K562 (cell line): ENCODE results near the gene SEMA3F. TPM values are rescaled to one million over a fixed set of nuclear protein-coding genes. Genes with fewer than 3 reads are reported as not detected.
A peak's percentile ranks its signal among the peaks of the same experiment; 100 is the strongest.

Source experiments
- ATAC-seq: fragments of 200-7000 bp; cut with Tn5 transposase; 3 replicates; pipeline ENCODE4 v1.9.1; 2020; ENCODE audit warnings: moderate library complexity
- BruUV-seq: library from RNA; stranded (reverse); fragments of 400-500 nt; replicated peaks from 2 replicates; lab custom pipeline; 2021; lab: Mats Ljungman, UMichigan
- CTCF ChIA-PET: fragments of 300-600 bp; formaldehyde crosslinking; extraction: SDS; loops from one replicate; lab custom pipeline; 2021; ENCODE audit warnings: low intra/inter-chr PET ratio; lab: Yijun Ruan, JAX
- POLR2A ChIA-PET: fragments of 300-600, 350-650 bp; sonication (Branson Sonifier 250); formaldehyde crosslinking; extraction: SDS; loops from one replicate; lab custom pipeline; 2021; ENCODE audit warnings: antibody characterized with exemption, inconsistent platforms; lab: Yijun Ruan, JAX
- DNase-seq, 4 experiments: peaks; one replicate each; pipeline versions ENCODE4 v3.0.0 to v3.0.0-alpha.2; 2011 to 2018; ENCODE audit warnings: low spot score in 3 of 4, mixed read lengths in 3 of 4; ENCODE audit errors: extremely low read depth in 1 of 4
- FAIRE-seq: peaks from 2 replicates; lab custom pipeline; 2011; peaks lifted over from hg19 to GRCh38; lab: Jason Lieb, UNC
- H2AFZ ChIP-seq: 2 replicates; pipeline ENCODE4 v1.6.0; 2011; ENCODE audit warnings: low read depth, low read length, control low read depth, inconsistent platforms
- H3K27ac ChIP-seq: fragments of 200-600 bp; 3 replicates; pipeline ENCODE4 v1.8.0; 2011; ENCODE audit warnings: low read depth, mild to moderate bottlenecking, control low read depth, inconsistent platforms, low read length, moderate library complexity, mixed read lengths; ENCODE audit errors: extremely low read depth
- H3K27me3 ChIP-seq, 2 experiments: fragments of 300-600 bp in 1 of 2; 2 replicates in 1 of 2; 3 replicates in 1 of 2; pipeline versions ENCODE4 v1.6.0 to v1.8.0; 2011; ENCODE audit warnings: inconsistent platforms in 2 of 2, low read length in 2 of 2, mild to moderate bottlenecking in 1 of 2, mixed read lengths in 1 of 2, moderate library complexity in 1 of 2; ENCODE audit not compliant: control insufficient read depth in 2 of 2, insufficient read depth in 2 of 2
- H3K36me3 ChIP-seq: fragments of 300-600 bp; 3 replicates; pipeline ENCODE4 v1.8.0; 2011; ENCODE audit warnings: mild to moderate bottlenecking, low read length, inconsistent platforms; ENCODE audit not compliant: control insufficient read depth, insufficient read depth
- H3K4me1 ChIP-seq, 2 experiments: fragments of 200-600 bp in 1 of 2; replicated peaks in 1 of 2; 2 replicates in 1 of 2; 3 replicates in 1 of 2; pipeline versions ENCODE4 v1.5.1 to v1.8.0; 2011; ENCODE audit warnings: inconsistent platforms in 2 of 2, low read length in 2 of 2, mild to moderate bottlenecking in 1 of 2, mixed read lengths in 1 of 2, moderate library complexity in 1 of 2; ENCODE audit not compliant: control insufficient read depth in 2 of 2, insufficient read depth in 2 of 2
- H3K4me2 ChIP-seq: 2 replicates; pipeline ENCODE4 v1.6.1; 2011; ENCODE audit warnings: low read length, control low read depth, inconsistent platforms, mixed read lengths; ENCODE audit not compliant: insufficient read depth
- H3K4me3 ChIP-seq: fragments of 200-600 bp; sonication (generic), shearing (Covaris generic); 2 replicates; pipeline ENCODE4 v1.5.1; 2016; ENCODE audit warnings: control low read depth, inconsistent platforms
- H3K79me2 ChIP-seq: fragments of 200-600 bp; 3 replicates; pipeline ENCODE4 v1.8.0; 2011; ENCODE audit warnings: low read length, inconsistent platforms; ENCODE audit not compliant: control insufficient read depth, insufficient read depth
- H3K9ac ChIP-seq, 2 experiments: 2 replicates each; pipeline versions ENCODE4 v1.6.0 to v1.6.1; 2011; ENCODE audit warnings: low read depth in 2 of 2, low read length in 2 of 2, control low read depth in 1 of 2, inconsistent platforms in 1 of 2, mild to moderate bottlenecking in 1 of 2, mixed read lengths in 1 of 2; ENCODE audit not compliant: insufficient read depth in 1 of 2
- H3K9me1 ChIP-seq: one replicate; pipeline ENCODE4 v1.6.0; 2011; ENCODE audit warnings: inconsistent platforms, mild to moderate bottlenecking, low read length, moderate library complexity; ENCODE audit not compliant: control insufficient read depth, insufficient read depth
- H3K9me3 ChIP-seq: replicated peaks from 2 replicates; pipeline ENCODE4 v1.5.1; 2011; ENCODE audit warnings: low read depth, low read length, inconsistent platforms; ENCODE audit not compliant: control insufficient read depth, insufficient read depth
- H4K20me1 ChIP-seq: replicated peaks from 2 replicates; pipeline ENCODE4 v1.6.1; 2011; ENCODE audit warnings: low read length, inconsistent platforms, mixed read lengths; ENCODE audit not compliant: control insufficient read depth, insufficient read depth
- ARID3B ChIP-seq: fragments of 250-450 bp; sonication (Bioruptor Pico); IDR thresholded peaks from 2 replicates; pipeline ENCODE4 v1.4.0; 2020; ENCODE audit warnings: borderline replicate concordance
- BACH1 ChIP-seq: fragments of 200-800 bp; sonication (Bioruptor generic); IDR thresholded peaks from 2 replicates; pipeline ENCODE4 v1.6.1; 2016; ENCODE audit warnings: missing genetic modification characterization, missing compliant biosample characterization
- CREM ChIP-seq: IDR thresholded peaks from 2 replicates; pipeline ENCODE4 v1.6.1; 2014; ENCODE audit warnings: antibody characterized with exemption, low read depth
- ELF2 ChIP-seq: fragments of 250-450 bp; sonication (Bioruptor Pico); IDR thresholded peaks from 2 replicates; pipeline ENCODE4 v1.5.0; 2021; ENCODE audit warnings: mild to moderate bottlenecking
- ESRRB ChIP-seq: fragments of 250-450 bp; sonication (Bioruptor Pico); IDR thresholded peaks from 2 replicates; pipeline ENCODE4 v1.5.0; 2020; ENCODE audit warnings: mild to moderate bottlenecking, moderate library complexity, borderline replicate concordance
- GATAD2B ChIP-seq: fragments of 450-650 bp; IDR thresholded peaks from 2 replicates; pipeline ENCODE4 v1.6.1; 2017; ENCODE audit warnings: mild to moderate bottlenecking, borderline replicate concordance
- HCFC1 ChIP-seq: IDR thresholded peaks from 2 replicates; pipeline ENCODE4 v1.6.1; 2012; ENCODE audit warnings: low read depth, low read length, improper control_type of control experiment
- MITF ChIP-seq: IDR thresholded peaks from 2 replicates; pipeline ENCODE4 v1.6.1; 2014; ENCODE audit warnings: antibody characterized with exemption
- PHF20 ChIP-seq: fragments of 450-650 bp; IDR thresholded peaks from 2 replicates; pipeline ENCODE4 v1.6.1; 2018; ENCODE audit not compliant: partially characterized antibody
- PHF8 ChIP-seq: fragments of 200-600 bp; sonication (generic); IDR thresholded peaks from 2 replicates; pipeline ENCODE4 v1.6.1; 2012; ENCODE audit warnings: mixed run types, mild to moderate bottlenecking, inconsistent platforms, low read length, moderate library complexity, borderline replicate concordance
- PTTG1 ChIP-seq: fragments of 450-650 bp; IDR thresholded peaks from 2 replicates; pipeline ENCODE4 v1.6.1; 2016; ENCODE audit warnings: low read depth, mild to moderate bottlenecking, missing genetic modification characterization, missing compliant biosample characterization
- SIN3B ChIP-seq: fragments of 450-650 bp; IDR thresholded peaks from 2 replicates; pipeline ENCODE4 v1.6.1; 2017; ENCODE audit warnings: low read depth, mild to moderate bottlenecking, moderate library complexity
- SMARCA5 ChIP-seq: fragments of 450-650 bp; IDR thresholded peaks from 2 replicates; pipeline ENCODE4 v1.6.1; 2016
- ZNF12 ChIP-seq: sonication (generic); formaldehyde crosslinking; IDR thresholded peaks from 2 replicates; pipeline ENCODE4 v1.4.0; 2020; ENCODE audit warnings: mild to moderate bottlenecking, missing genetic modification reagents
- ZNF431 ChIP-seq: sonication (generic); formaldehyde crosslinking; IDR thresholded peaks from 2 replicates; pipeline ENCODE4 v1.8.0; 2022; ENCODE audit warnings: mild to moderate bottlenecking, missing genetic modification reagents
- ZNF436 ChIP-seq: fragments of 250-450, 450-650 bp; sonication (Bioruptor Pico); formaldehyde crosslinking; IDR thresholded peaks from 2 replicates; pipeline ENCODE4 v1.7.0; 2020; ENCODE audit warnings: mild to moderate bottlenecking
- ZNF551 ChIP-seq: fragments of 250-450 bp; sonication (Bioruptor Pico); IDR thresholded peaks from 2 replicates; pipeline ENCODE4 v1.5.0; 2021; ENCODE audit warnings: mild to moderate bottlenecking, moderate library complexity
- ZNF778 ChIP-seq: fragments of 450-650 bp; formaldehyde crosslinking; IDR thresholded peaks from 2 replicates; pipeline ENCODE4 v1.4.0; 2020; ENCODE audit warnings: mild to moderate bottlenecking, moderate library complexity
- WGBS: fragments of 100-300 bp; shearing (Covaris generic); methylation state at CpG from one replicate; pipeline ENCODE4 v1.1.6; 2016; ENCODE audit warnings: low coverage, mixed read lengths; ENCODE audit not compliant: insufficient coverage; ENCODE audit errors: missing lambda C conversion rate; 5-methylcytosine and 5-hydroxymethylcytosine counted together
- in situ Hi-C: fragments of 300-500 bp; cut with MboI; formaldehyde crosslinking; loops from 4 replicates; pipeline ENCODE4 v1.15.0; 2018; ENCODE audit warnings: inconsistent platforms, mixed read lengths
- intact Hi-C: fragments of 100-400 bp; cut with micrococcal nuclease; formaldehyde crosslinking; loops from 2 replicates; pipeline ENCODE4 v1.14.2; 2022
- polyA plus RNA-seq, 8 experiments: library from polyadenylated mRNA; depleted of rRNA in 4 of 8; stranded (reverse) in 5 of 8; unstranded in 3 of 8; fragments of >200 nt; fragmentation: Nextera tagmentation in 2 of 8; fragmentation: Illumina TruSeq in 1 of 8; extraction: Ambion mirVana in 2 of 8; extraction: Trizol in 1 of 8; gene quantifications; 2 replicates each; pipeline versions ENCODE4 v1.2.1 to v1.2.3, GENCODE V29; 2011 to 2014; ENCODE audit warnings: inconsistent platforms in 1 of 8, missing spikeins in 1 of 8
- total RNA-seq, 7 experiments: library from RNA; depleted of rRNA in 6 of 7; stranded (reverse); fragments of >200 nt in 6 of 7; fragmentation: Illumina TruSeq in 2 of 7; extraction: Trizol in 2 of 7; gene quantifications; 2 replicates each; pipeline versions ENCODE4 v1.2.1 to v1.2.3, GENCODE V29; 2011 to 2021; ENCODE audit warnings: low replicate concordance in 1 of 7

Gene SEMA3F
- total and polyA plus RNA-seq, 9 of the 15 experiments (the other 6 are each of a cell fraction or from before 2014, with no cell fraction given) = 0.58 to 3.0 (median 2.0) TPM; not detected in 2

GRCh38 chr3:50154840-50155490 lies at the start of gene SEMA3F (continued):
- peak; percentile 64; the same call in 1 of the 2 replicates for TF ChIP-seq GATAD2B
- TF ChIP-seq ESRRB (CRISPR knock-in tag) = no peak
- no peak for TF ChIP-seq ELF2
- no peak for TF ChIP-seq ARID3B (CRISPR knock-in tag)
- TF ChIP-seq ZNF436 (CRISPR knock-in tag) = no peak
- TF ChIP-seq BACH1 (tag) = no peak
- TF ChIP-seq ZNF431 (CRISPR knock-in tag) = no peak
- no peak for TF ChIP-seq SMARCA5
- no peak for TF ChIP-seq HCFC1

- no peak overlapping the region for H2AFZ ChIP-seq
- no peak overlapping the region for H3K4me3 ChIP-seq
- no peaks in the 10 kb centered on the region for H3K4me1 ChIP-seq
- H4K20me1 ChIP-seq = no peaks in the 10 kb centered on the region
- ChIA-PET CTCF (no interaction called here), POLR2A (interaction anchor here (1.0 kb wide), 1 partner anchor 10 kb away, joined by 6 read pairs; no protein-coding TSS in a partner anchor)
- no peaks in the 10 kb centered on the region for H3K9me1 ChIP-seq
- no peak overlapping the region for H3K27ac ChIP-seq
- FAIRE-seq = no peak
- H3K9ac ChIP-seq = no peak overlapping the region
- H3K36me3 ChIP-seq = peaks cover 95% of the 10 kb centered on the region
- H3K4me2 ChIP-seq = no peak overlapping the region
- H3K79me2 ChIP-seq = no peaks in the 10 kb centered on the region; the same call in 2 of the 3 replicates
- no peak for DNase-seq
- no peaks in the 10 kb centered on the region for H3K27me3 ChIP-seq
- WGBS = 92% methylated on average over 4 of the region's 5 CpGs
- ATAC-seq = no peak
- BruUV-seq = no TSS peak
- H3K9me3 ChIP-seq = no peaks in the 10 kb centered on the region
- in situ Hi-C loops (no loop called here), intact Hi-C loops (no loop called here)
- TF ChIP-seq PHF20 = no peak
- no peak for TF ChIP-seq ZNF12 (CRISPR knock-in tag)
- no peak for TF ChIP-seq PTTG1 (tag)
- no peak for TF ChIP-seq MITF
- TF ChIP-seq ZNF551 (CRISPR knock-in tag) = no peak
- TF ChIP-seq CREM = no peak
- TF ChIP-seq PHF8 = no peak
- TF ChIP-seq ZNF778 (CRISPR knock-in tag) = no peak
- no peak for TF ChIP-seq SIN3B
These were observed 43.4 kb upstream of the SEMA3F start for GRCh38 chr3:50111757-50112156.
